ENCODE data around the gene TELO2. TPM values are rescaled to one million over a fixed set of nuclear protein-coding genes. Genes with fewer than 3 reads are reported as not detected.

TELO2 gene
- polyA plus RNA-seq, 2 of the 4 experiments (the other 2 are of a cell fraction): 10.6 to 34.8 TPM

GRCh38 chr16:1539720-1540555, 46.8 kb downstream of the TELO2 start:
- Histone ChIP-seq H3K4me2 (no peak overlapping the region), H3K9me3 (no peaks in the 10 kb centered on the region), H3K4me3 (no peak overlapping the region), H3K27ac (no peak overlapping the region), H3K4me1 (peaks cover 3% of the 10 kb centered on the region; the same call in 1 of the 3 replicates)
- FAIRE-seq (no peak), DNase-seq (ENCODE audit: low read depth in 1 of 2, low spot score in 1 of 2) (no peak), ATAC-seq (no peak)
- TF ChIP-seq USF2 (IDR thresholded peaks at IDR 0.05): no peak
- no peak for TF ChIP-seq KDM5A (IDR thresholded peaks at IDR 0.05)
- no peak for TF ChIP-seq KDM1A (IDR thresholded peaks at IDR 0.05; ENCODE audit: low read depth)
- no peak for TF ChIP-seq FOSB (CRISPR knock-in tag; IDR thresholded peaks at IDR 0.05)
- TF ChIP-seq ZNF302 (CRISPR knock-in tag; IDR thresholded peaks at IDR 0.05): no peak
- no peak for TF ChIP-seq BCL3 (IDR thresholded peaks at IDR 0.05)
- TF ChIP-seq REST (IDR thresholded peaks at IDR 0.05): no peak
- TF ChIP-seq RNF2 (IDR thresholded peaks at IDR 0.05; ENCODE audit: borderline replicate concordance, low read depth): no peak
- TF ChIP-seq, protein P1, sequence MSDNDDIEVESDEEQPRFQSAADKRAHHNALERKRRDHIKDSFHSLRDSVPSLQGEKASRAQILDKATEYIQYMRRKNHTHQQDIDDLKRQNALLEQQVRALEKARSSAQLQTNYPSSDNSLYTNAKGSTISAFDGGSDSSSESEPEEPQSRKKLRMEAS (IDR thresholded peaks at IDR 0.05): no peak
- no peak for TF ChIP-seq MYC (IDR thresholded peaks at IDR 0.05; ENCODE audit: borderline replicate concordance, low read length)
- TF ChIP-seq ESRRA (IDR thresholded peaks at IDR 0.05; ENCODE audit: borderline replicate concordance, low read length): no peak
- no peak for TF ChIP-seq CTCF (IDR thresholded peaks at IDR 0.05)
- no peak for TF ChIP-seq CBX2 (IDR thresholded peaks at IDR 0.05; ENCODE audit: borderline replicate concordance, low read depth)
- no peak for TF ChIP-seq CEBPB (IDR thresholded peaks at IDR 0.05)
- POLR2A ChIA-PET: no interaction called here
- CTCF ChIA-PET: no interaction called here
- 89% methylated on average over 31 of the region's 35 CpGs for WGBS (ENCODE audit: missing lambda C conversion rate)

DNA sequence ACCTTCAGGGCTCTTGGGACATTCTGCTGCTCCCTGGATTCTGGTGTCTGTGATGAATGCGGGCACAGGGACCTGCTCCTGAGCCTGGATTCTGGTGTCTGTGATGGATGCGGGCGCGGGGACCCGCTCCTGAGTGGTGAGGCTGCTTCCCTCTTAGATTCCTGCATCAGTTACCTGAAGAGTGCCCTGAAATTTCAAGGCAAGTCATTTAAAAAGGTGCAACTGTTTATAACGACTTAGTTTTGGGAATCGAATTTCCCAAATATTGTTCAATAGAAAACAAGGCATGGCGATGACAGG, 47.3 kb downstream of the TELO2 start:
- no peak overlapping the region for H3K4me3 ChIP-seq
- CTCF ChIA-PET: no interaction called here
- H3K4me2 ChIP-seq: no peak overlapping the region
- no peak for FAIRE-seq
- peaks cover 3% of the 10 kb centered on the region; the same call in 1 of the 3 replicates for H3K4me1 ChIP-seq
- H3K9me3 ChIP-seq: no peaks in the 10 kb centered on the region
- ATAC-seq: no peak
- DNase-seq (ENCODE audit: low read depth in 1 of 2, low spot score in 1 of 2): no peak
- POLR2A ChIA-PET: no interaction called here
- H3K27ac ChIP-seq: no peak overlapping the region
- 87% methylated on average over 8 of the region's 8 CpGs for WGBS (ENCODE audit: missing lambda C conversion rate)
- TF ChIP-seq HEYL (CRISPR knock-in tag; IDR thresholded peaks at IDR 0.05) (no peak), KDM1A (IDR thresholded peaks at IDR 0.05; ENCODE audit: low read depth) (no peak), EP300 (IDR thresholded peaks at IDR 0.05) (no peak), KDM5A (IDR thresholded peaks at IDR 0.05) (no peak), JUN (IDR thresholded peaks at IDR 0.05) (no peak), HOXB13 (CRISPR knock-in tag; IDR thresholded peaks at IDR 0.05; ENCODE audit: low read depth) (no peak), HDAC2 (IDR thresholded peaks at IDR 0.05) (no peak), JUNB (IDR thresholded peaks at IDR 0.05) (no peak), POLR2AphosphoS2 (conservative IDR thresholded peaks at IDR 0.05; ENCODE audit: low read length) (no peak)

All from A549 (cell line).